HuH-7 (cell line): ENCODE measurements around the gene ABHD12B.
"Not testable (repeated sequence)": the region's sequence is repeated elsewhere in the genome, so short reads cannot be mapped to it uniquely, and the experiment has no call there.

Experiments
- DNase-seq: peaks from one replicate; pipeline ENCODE4 v3.0.0; 2011; ENCODE audit warnings: low spot score

Gene ABHD12B

DNA sequence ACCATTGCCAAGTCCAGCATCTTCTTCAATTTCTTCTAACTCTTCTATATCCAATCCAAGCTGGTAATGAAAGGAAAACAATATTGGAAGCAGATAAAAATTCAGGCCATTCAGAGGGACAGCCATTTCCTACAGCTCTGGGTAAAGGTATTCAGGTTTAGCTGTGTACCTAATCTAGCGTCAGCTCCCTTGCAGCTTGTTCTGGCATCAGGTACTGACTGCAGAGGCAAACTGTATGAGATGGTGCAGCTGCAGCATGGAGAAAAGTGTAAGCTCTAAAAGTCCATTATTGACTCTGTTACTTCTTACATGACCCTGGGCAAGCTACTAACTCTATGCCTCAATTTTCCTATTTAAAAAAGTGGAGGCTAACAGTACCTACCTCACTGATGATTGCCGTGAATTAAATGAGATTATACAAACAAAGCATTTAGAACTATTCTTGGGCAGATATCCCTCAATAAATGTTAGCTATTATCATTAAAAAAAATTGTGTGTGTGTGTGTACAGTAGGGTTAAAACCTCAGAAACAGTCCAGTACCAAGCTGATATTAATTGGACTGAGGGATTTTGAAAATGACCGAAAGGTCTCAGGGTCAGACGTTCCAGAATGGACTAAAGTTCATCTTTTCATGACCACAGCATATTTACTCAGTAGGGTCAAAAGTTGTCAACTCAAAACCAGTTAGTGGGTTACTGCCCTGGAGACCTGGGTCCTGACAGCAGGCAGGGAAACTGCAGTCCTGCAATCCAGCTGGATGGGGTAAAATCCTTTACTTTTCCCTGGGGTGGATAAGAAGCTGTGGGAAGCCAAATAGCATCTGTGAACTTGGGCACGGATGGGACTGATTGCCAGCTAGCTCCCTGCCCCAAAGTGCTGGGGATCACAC, 63.5 kb downstream of the ABHD12B start:
- DNase-seq, result peak; percentile 21

DNA sequence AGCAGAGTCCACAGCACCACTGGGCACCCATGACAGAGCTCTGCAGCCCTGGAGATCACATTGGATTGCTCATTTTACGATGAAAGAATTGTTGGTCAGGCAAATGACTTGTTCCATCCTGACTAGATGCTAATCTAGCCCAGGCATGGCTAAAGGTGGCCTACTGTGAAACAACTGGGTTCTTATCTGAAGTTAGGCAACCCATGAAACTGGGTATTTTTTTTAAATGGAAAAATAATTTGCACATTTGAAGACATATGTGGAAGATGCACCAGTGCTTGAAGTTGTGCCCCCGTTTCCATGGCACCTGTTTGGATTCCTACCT, 64.1 kb downstream of the ABHD12B start:
- DNase-seq, result no peak

DNA sequence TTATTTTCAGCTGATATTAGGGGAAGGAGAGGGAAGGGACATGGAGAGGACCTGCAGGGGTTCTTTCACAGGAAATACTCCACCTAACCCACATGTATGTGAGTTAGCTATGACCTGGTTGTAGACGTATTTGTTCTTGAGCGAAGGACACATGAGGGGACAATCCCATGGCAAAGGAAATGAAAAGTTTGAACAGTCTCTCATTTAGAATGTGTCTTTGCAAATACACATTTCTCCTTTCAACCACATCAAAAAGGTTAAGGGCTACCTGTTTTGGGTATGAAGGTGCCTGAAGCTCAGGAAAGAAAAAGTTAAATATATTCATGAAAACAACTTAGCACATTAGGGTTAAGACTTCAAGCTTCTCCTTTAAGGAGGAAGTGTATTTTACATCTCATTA, 65.0 kb downstream of the ABHD12B start:
- no peak for DNase-seq

DNA sequence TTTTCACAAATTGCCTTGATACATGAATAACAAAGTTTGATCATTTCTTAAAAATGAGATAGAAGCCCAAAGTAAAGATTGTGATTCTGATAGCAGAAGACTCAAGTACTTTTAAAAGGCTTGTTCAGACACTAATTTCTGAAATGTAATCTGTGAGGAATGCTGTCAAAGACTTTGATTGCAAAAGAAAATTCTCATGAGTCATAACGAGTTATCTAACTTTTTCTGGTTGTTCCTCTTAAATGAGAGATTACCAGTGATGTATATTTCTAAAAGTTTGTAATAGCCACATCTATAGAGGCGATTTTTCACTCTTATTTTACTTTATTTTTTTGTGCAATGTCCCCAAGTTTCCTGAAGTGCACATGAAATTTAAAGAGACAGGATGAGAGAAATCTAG, 65.5 kb downstream of the ABHD12B start:
- no peak for DNase-seq

DNA sequence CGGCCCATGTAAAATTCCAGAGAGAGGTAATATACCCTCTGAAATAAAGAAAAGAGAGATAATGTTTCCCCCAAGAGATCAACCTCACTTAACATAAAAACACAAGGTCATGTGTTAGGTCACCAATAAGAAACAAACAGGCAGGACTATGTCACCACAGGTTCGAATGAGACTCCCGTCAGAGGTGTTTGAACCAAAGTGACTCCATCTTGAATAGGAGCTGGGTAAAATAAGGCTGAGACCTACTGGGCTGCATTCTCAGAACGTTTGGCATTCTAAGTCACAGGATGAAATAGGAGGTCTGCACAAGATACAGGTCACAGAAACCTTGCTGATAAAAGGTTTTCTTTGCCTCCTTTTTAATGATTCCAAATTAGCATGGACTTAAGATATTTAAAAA, 65.9 kb downstream of the ABHD12B start:
- DNase-seq, result no peak

DNA sequence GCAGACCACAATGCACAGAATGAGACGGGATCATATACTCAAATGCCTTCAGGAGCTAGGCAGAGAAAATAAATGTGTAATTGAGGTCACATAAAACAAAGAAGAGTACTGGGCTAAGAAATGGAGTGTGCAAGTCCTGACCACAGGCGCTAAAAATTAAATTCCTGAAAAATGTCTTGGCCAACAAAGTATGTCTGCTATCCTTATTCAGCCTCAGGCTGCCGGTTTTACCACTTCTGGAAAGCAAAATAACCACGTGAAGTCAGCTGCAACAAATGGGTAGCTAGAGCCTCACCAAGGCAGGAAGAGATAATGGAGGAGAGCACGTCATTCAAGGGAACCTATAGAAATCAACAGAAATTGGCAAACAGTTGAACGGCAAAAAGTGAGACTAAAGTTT, 69.3 kb downstream of the ABHD12B start:
- no peak for DNase-seq

DNA sequence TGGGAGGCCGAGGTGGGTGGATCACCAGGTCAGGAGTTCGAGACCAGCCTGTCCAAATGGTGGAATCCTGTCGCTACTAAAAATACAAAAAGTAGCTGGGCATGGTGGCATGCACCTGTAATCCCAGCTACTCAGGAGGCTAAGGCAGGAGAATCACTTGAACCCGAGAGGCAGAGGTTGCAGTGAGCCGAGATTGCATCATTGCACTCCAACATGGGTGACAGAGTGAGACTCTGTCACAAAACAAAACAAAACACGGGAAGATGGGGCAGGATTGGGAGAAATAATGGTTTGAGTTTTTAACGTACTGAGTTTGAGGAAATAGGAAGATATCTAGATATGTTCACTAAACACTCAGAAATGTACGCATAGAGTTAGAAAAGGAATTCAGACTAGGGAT, 69.8 kb downstream of the ABHD12B start:
- not testable (repeated sequence) for DNase-seq

DNA sequence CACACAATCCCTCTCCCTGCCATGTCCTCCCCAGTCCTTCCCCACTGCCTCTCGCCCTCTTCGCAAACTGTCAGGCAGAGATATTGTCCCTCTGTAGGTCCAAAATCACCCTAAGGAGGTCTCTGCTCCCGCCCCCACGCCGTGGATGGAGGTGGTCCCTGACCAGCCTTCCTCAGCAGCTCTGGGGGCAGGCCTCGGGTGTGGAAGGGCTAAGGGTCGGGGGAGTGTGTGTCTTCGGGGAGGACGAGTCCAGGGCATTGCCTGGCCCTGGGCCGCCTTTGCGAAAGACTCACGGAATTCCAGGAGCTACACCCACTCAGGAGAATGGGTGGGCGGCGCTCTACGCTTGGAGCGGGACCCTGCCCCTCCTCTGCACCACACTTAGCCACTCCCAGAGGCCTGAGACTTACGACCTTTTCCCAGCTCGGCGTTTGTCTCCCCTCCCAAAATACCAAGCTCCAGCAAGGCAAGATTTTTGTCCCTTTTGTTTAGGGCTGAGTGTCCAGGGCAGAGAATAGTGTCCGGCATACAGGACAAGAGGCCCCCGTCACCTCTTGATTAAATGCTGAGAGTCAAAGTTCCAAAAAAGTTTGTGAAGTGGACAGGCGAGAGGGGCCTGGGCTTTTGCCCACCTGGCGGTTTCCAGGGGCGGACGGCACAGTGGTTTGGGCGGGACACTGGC, 71.5 kb downstream of the ABHD12B start:
- peak; percentile 65 for DNase-seq

DNA sequence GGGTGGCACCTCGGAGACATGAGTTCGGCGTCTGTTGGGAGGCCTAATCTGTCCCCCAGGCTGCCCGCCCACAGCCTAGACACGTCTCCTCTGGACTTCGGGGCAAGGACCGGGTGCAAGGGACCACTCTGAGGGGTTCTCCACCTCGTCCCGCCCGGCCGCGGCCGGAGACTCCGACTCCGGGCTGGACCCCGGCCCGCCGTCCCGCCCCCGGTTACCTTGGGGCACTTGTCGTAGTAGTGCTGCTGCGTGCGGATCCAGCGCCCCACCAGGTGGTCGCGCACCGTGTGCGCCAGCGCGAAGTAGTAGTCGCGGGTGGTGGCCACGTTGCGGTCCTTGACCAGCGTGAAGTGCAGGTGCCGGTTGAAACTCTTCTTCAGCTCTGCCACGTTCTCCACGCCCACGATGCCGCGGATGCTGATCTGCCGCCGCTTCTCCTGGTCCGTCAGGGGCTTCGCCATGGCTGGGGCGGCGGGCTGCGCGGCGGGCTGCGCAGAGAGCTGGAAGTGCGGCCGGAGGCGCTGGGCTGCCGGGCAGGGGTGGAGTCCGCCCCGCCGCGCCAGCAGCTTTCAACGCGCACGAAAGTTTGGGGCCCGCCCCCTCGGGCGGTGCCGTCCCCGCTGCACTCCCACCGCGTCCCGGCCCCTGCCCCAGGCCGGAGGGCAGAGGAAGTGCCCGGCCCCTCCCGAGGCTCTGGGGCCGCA, 72.2 kb downstream of the ABHD12B start, which contains the start of gene PYGL:
Gene PYGL, minus strand, starts transcription at position 541 of the 704 bp plus-strand sequence. Its CDS starts 80 bp downstream, at position 461.
- DNase-seq, result peak; percentile 68

DNA sequence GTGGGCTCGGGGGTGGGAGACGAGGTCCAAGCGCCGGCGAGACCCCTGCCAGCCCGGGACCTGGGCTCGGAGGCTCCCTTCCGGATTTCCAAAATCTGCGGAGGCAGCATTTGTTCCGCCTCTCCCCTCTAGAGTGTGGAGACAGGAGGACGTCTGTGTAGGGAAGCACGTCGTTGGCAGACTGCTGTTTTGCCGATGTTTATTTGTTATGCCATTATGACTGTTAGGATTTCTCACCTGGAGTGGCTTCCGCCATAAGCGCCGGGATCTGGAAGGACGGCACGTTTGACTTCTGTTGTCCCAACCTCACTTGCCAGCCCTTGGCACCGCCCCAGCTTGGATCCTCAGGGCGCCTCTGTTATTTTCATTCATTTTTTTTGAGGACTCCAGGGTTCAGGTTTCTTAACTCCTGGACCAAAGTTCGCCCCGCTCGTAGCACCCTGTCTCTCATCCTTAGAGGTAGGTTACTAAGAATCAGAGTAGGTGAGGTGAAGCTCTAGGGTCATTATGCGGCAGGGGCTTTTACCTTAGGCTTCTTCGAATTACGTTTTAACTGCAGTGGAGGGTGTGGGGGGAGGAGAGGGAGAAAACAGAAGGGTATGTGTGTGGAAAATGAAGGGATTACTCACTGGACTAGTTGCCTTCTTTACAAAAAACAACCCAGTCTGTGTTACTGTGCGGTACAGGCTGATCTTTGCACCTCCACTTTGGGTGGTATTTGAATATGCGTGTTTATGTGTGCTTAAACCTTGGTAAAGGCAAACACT, 73.0 kb downstream of the ABHD12B start:
- DNase-seq, result peak; percentile 35

DNA sequence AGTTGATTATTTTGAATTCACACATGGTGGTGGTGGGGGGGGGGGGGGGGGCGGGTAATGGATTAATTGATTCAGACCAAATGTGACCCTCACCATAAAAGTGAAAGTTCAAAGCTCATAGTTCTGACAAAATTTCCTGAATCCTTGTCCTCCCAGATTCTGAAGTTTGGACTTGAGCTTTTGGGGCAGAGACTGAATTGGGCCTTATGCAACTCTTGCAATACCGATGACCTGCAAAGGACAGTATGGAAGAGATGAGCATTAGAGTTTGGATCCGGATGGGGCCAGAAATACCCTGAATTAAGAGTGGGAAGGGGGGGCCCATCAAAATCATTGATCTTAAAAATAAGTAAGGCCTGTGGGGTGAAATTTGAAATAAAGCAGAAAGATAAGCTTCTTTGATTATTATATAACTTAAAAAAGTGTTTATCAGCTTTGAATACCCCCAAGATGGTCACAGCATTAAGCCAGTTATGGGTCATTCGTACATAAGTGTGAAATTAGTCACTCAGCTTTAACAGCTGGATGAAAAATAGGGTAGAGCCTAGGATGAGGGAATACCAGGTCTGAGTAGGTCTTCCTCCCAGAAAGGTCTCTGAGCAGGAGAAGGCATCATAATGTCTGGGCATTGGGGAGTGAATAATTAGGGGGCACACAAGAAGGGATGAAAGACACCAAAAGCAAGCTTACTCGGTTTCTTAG, 74.5 kb downstream of the ABHD12B start:
- DNase-seq, result no peak

DNA sequence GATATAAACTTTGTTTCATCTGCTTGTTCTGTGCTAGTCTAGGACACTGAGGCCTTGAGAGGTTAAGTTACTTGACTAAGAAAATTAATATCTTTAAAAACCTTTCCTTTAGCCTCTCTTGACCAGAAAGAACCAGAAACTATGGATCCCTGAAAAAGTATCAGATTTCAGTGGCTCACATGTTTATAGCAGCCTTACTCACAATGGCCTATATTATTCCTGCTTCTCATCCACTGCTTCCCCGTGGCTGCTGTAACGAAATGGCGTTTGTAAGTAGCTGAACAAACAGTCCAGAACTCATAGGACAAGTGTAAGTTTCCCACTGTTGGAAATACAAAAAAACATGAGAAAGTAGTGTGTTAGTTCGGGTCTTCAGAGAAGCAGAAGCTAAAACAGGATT, 75.6 kb downstream of the ABHD12B start:
- peak; percentile 30 for DNase-seq

DNA sequence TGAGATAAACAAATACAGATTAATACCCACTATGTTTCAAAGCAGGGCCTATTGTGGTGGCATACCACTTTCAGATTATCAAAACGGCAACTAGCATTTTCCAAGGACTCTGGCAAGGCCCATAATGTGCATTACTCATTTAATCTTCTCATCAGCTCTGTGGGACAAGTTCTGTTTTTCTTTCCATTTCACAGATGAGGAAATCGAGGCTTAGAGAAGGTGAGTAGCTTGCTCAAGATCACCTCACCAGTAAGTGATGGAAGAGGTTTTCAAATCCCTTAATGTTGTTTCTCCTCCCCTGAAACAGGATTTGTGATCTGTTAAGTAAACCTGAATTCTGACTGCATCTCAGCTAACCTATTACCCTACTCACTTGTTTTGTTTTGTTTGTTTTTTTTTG, 76.4 kb downstream of the ABHD12B start:
- no peak for DNase-seq

DNA sequence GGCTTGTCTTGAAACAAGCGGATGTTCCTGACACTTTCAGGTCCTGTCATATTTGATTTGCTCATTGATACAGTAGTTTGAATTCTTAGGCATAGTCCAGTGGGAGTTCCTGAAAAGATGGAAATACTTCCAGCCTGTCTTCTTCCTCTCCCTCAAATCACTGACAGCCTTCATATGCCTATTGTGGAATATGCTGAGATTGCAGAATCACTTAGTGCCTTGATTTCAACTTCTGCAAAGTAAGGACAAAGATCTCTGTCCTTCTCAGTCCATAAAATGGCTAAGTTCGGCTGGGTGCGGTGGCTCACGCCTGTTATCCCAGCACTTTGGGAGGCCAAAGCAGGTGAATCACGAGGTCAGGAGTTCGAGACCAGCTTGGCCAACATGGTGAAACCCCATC, 79.2 kb downstream of the ABHD12B start:
- no peak for DNase-seq

DNA sequence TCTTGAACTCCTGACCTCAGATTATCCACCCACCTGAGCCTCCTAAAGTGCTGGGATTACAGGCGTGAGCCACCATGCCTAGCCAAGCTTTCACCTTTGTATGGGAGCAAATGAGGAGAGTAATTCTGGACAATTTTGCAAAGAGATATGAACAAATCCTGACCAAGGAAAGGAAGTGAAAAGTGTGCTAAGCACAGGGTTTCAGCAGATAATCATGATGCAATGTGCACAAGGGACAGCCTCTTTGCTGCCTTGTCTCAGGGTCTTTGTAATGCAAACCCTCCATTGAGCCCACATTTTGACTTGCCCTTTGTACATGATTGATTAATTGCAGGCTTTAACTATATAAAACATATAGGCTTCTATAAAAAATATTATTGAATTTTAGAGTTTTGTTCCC, 81.6 kb downstream of the ABHD12B start:
- no peak for DNase-seq
